GM19467 (cell line): ENCODE results near the gene MPRIP.

Source experiments
- ATAC-seq: cut with Tn5 transposase; IDR thresholded peaks from one replicate; pipeline ENCODE4 v1.9.1; 2021; ENCODE audit warnings: mild to moderate bottlenecking, moderate library complexity; ENCODE audit not compliant: unreplicated experiment

Gene MPRIP

GRCh38 chr17:17203173-17203730, 161.0 kb downstream of the MPRIP start:
- no peak for ATAC-seq

DNA sequence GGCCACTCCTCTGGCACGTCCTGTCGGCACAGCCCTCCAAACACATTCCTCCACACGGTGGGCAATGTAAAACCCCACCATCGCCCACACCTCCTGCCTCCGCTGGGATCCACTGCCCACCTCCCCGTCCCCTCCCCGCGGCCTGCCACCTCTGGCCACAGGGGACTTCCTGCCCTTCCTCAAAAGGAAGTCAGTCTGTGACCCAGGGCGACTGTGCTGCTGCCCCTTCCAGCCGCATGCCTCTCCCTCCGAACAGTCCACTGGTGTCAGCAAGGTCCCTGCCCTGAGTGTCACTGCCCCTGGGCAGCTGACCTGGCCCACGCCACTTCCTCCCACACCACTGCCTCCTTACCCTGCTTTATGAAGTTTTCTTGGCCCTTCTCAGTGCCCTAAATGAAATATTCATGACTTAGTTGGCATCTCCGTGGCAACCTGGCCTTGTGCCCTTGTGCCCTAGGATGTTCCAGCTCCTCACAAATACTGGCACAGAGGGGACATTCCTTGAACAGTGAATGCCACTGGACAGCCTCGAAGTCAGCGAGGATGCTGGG, 161.9 kb downstream of the MPRIP start:
- no peak for ATAC-seq

GRCh38 chr17:17204635-17205231, 162.5 kb downstream of the MPRIP start:
- no peak for ATAC-seq

DNA sequence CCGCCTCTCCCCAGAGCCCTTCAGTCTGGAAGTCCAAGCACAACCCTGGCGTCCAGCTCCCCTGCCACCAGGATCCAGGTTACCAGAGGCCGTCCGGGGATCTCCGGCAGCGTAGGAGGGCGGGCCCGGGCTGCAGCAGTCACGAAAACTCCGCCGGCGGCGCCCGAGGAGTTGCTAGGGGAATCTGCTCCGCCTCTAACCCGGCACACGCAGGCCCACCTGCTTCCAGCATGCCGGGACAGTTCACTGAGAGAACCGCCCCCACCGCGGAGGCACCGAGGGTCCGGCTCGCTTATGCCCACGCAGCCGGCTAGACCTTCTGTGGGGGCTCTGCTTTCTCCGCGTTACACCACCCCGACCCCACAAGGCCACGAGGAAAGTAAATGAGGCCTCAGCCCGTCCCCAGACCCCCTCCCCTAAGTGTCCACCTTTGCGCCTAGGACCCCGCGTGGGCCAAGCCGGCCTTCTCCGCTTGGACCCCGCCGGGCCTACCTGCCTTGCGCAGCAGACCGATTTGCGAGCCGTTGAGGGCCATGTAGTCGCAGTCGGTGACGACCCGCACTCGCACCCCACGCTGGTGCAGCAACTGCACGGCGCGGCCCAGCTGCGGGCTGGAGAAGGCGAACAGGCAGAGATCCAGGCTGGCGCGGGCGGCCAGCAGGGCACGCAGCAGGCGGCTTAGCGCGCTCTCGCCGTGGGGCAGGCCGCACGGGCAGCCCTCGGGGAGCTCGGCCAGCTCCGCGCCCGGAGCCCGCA, 163.3 kb downstream of the MPRIP start:
- peak; percentile 48 for ATAC-seq

DNA sequence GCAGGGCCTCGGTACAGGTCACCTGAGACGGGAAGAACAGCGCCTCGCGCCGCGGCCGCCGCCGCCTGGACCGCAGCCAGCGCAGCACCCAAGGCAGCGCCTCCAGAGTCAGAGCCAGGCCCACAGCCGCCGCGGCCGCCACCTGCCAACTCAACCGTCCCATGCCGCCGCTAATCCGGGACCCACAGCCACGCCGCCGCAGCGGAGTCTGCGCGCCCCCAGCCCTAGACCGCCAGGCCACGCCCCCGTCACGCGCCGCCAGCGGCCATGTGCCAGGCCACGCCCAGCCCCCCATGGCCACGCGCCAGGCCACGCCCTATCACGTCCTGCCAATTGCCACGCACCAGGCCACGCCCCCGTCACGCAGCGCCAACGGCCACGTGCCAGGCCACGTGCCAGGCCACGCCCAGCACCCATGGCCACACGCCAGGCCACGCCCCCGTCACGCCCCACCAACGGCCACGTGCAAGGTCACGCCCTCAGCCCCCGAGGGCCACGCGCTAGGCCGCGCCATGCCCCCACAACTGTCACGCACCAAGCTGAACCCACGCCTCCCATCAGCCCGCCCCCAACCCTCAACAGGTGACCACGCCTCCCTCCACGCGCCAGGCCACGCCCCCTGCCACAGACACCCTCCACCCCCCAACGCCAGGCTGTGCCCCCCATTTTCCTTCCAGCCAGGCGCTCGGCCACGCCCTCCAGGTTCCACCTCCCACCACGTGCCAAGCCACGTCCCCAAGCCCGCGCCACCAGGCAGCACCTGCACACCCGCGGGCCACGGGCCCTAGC, 164.1 kb downstream of the MPRIP start, which contains the start of gene PLD6:
TSS of gene PLD6 (minus strand) at position 210 of the 789 bp plus-strand sequence. CDS start at position 163, 47 bp downstream.
- ATAC-seq, result peak; percentile 46

DNA sequence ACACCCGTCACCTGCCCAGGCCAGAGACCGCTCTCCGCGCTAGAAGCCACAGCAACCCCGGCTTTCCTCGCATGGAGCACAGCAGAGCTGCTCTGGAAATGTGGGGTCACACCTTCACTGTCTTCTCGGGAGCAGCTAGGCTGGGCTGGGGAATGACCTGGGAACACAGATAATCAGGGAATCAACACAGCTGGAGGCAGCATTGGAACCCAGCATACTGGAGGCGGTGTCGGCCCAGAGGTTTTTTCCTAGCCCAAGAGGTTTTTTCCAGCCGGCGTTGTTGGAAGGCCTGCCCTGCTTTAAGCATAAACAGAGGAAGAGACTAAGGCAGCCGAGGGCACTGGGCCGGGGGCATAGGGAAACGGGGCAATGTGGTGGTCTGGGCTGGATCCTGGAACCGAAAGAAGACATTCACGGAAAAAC, 164.7 kb downstream of the MPRIP start:
- ATAC-seq, result no peak

- no peak for ATAC-seq
Measured at GRCh38 chr17:17207998-17208397, 165.7 kb downstream of the MPRIP start.

GRCh38 chr17:17213775-17214174, 171.5 kb downstream of the MPRIP start:
- ATAC-seq, result no peak

DNA sequence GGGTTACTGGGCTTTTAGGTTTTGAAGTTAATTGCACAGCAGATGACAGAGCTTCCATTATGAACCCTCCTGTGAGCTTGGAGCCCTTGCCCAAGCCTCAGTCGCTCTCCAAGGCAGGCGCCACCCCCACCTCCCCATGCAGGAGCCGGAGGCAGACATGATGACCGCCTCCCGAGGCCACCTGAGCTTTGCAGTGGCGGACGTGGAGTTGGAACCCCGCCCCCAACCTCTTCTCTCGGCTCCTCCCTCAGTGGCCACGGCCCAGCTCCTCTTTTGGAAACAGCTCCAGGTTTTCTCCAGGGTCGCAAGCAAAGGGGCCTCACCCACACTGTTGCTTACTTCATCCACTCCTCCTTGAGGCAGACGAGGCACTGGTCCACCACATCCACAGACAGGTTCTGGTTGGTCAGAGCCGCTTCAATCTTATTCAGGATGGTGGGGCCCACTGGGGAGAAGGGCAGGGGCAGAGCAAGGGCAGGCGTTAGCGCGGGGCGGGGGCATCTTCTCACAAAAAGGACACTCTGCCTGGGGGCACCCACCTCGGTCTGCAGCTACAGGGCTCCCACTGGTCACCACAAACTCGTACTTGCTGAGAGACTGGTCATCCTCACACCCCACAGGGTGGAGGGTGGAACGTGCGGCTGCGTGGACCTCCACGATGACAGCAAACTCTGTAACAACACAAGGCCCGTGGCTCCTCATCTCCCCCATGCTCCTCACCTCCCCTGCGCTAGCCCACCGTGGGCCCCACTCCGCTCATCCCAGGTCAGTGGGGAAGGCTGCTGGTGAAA, 172.6 kb downstream of the MPRIP start:
- ATAC-seq, result no peak

DNA sequence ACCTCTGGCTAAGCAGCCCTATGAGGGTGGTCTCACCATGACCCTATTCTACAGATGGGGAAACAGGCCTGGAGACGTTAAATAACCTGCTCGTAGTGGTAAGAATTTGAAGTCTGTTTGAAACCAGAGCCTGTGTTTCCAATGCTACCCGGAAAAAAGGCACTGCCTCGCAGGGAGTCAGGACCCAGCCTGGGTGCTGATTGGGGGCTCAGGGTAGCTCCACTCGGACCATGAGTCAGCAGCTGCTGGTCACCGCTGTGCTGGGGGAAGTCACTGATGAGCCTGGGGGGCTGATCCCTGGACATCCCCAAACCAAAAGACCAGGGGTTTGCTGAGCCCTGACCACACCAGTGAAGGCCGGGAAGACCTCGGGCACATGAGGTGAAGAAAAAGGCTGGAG, 173.3 kb downstream of the MPRIP start:
- ATAC-seq, result no peak

DNA sequence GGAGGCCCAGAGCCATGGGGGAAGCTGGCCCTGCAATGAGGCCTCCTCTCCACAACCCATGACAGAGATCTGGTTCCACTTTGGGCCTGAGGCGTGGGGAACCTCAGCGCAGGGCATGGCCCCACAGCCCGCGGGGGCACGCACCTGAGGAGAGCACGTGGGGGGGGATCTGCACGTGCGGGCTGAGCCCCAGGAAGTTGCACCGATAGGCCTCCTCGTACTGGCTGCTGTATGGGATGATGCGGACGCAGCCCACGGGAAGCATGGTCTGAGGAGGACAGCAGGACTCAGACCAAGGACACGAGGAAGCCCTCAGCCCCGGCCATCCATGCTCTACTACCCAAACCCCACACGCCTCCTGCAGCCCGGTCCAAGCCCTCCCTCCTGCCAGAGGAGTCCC, 174.0 kb downstream of the MPRIP start:
- ATAC-seq, result no peak

GRCh38 chr17:17216776-17217175, 174.5 kb downstream of the MPRIP start:
- ATAC-seq, result no peak

GRCh38 chr17:17217995-17218394, 175.7 kb downstream of the MPRIP start:
- no peak for ATAC-seq

GRCh38 chr17:17220529-17220928, 178.3 kb downstream of the MPRIP start:
- no peak for ATAC-seq

- ATAC-seq, result no peak
Measured at GRCh38 chr17:17221329-17221728, 179.1 kb downstream of the MPRIP start.

DNA sequence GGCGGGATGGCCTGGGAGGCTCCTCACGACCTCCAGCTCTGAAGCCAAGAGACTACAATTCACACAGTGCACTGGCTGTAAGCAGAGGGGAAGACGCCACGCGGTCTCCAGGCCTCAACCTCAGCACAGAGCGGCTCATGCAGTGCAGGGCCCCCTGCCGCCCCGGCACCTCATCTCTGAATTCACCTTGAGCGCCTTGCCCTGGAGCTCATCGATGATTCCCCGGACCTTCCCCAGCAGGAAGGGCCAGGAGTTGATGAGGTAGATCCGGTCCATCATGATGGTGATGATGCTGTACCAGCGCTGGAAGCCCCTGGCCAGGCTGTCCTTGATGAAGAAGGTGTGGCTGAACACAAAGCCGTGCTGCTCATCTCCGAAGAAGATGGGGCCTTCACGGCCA, 181.5 kb downstream of the MPRIP start:
- no peak for ATAC-seq

- no peak for ATAC-seq
Measured at GRCh38 chr17:17224137-17224536, 181.9 kb downstream of the MPRIP start.

- no peak for ATAC-seq
Measured at GRCh38 chr17:17225901-17226300, 183.6 kb downstream of the MPRIP start.

- ATAC-seq, result no peak
Measured at GRCh38 chr17:17226451-17227265, 184.4 kb downstream of the MPRIP start.
